VCaP (cell line): ENCODE measurements around the gene PYGM.

Experiments
- H3K27ac ChIP-seq: fragments of 450-650 bp; 2 replicates; pipeline ENCODE4 v1.5.1; 2017
- CTCF ChIP-seq: fragments of 450-650 bp; conservative IDR thresholded peaks from 2 replicates; pipeline ENCODE4 v1.5.1; 2017; ENCODE audit warnings: mild to moderate bottlenecking, moderate library complexity

Gene PYGM

GRCh38 chr11:64801561-64802369, 42.0 kb upstream of the PYGM start:
- H3K27ac ChIP-seq = peak overlapping the region; percentile 94
- no peak for TF ChIP-seq CTCF

GRCh38 chr11:64801158-64801464, 41.3 kb upstream of the PYGM start:
- no peak for TF ChIP-seq CTCF
- peak overlapping the region; percentile 4; the same call in 1 of the 2 replicates for H3K27ac ChIP-seq

GRCh38 chr11:64800303-64801157, 40.8 kb upstream of the PYGM start:
- TF ChIP-seq CTCF = no peak
- H3K27ac ChIP-seq = peak overlapping the region; percentile 9; the same call in 1 of the 2 replicates

GRCh38 chr11:64799623-64800302, 40.0 kb upstream of the PYGM start:
- TF ChIP-seq CTCF = no peak
- peak overlapping the region; percentile 9; the same call in 1 of the 2 replicates for H3K27ac ChIP-seq

- no peak overlapping the region for H3K27ac ChIP-seq
These were observed 39.5 kb upstream of the PYGM start for GRCh38 chr11:64799256-64799622.

GRCh38 chr11:64796757-64797541, 37.2 kb upstream of the PYGM start:
- TF ChIP-seq CTCF = no peak
- no peak overlapping the region for H3K27ac ChIP-seq

More at GRCh38 chr11:64799256-64799622, 39.5 kb upstream of the PYGM start:
- no peak for TF ChIP-seq CTCF
